ENCODE results near the gene SLC20A1.
A peak's percentile ranks its signal among the peaks of the same experiment; 100 is the strongest.
"Not testable (repeated sequence)": the region's sequence is repeated elsewhere in the genome, so short reads cannot be mapped to it uniquely, and the experiment has no call there.

Gene SLC20A1

GRCh38 chr2:112645310-112646101 is at the start of gene SLC20A1:
SLC20A1 (plus strand) TSS chr2:112645939; CDS start chr2:112646829, 890 bp downstream.
- peak; percentile 97 for DNase-seq

- no peak for DNase-seq
These were observed 48.0 kb upstream of the SLC20A1 start for GRCh38 chr2:112597537-112598322.

GRCh38 chr2:112600634-112601033 is 45.1 kb upstream of the SLC20A1 start:
- DNase-seq: no peak

GRCh38 chr2:112601754-112602153 is 44.0 kb upstream of the SLC20A1 start:
- no peak for DNase-seq

GRCh38 chr2:112602917-112603316 is 42.8 kb upstream of the SLC20A1 start:
- no peak for DNase-seq

- no peak for DNase-seq
These were observed 42.0 kb upstream of the SLC20A1 start for GRCh38 chr2:112603731-112604130.

- DNase-seq: no peak
These were observed 40.8 kb upstream of the SLC20A1 start for GRCh38 chr2:112604952-112605351.

- DNase-seq: no peak
These were observed 39.8 kb upstream of the SLC20A1 start for GRCh38 chr2:112605926-112606325.

- DNase-seq: no peak
These were observed 39.2 kb upstream of the SLC20A1 start for GRCh38 chr2:112606547-112606946.

- DNase-seq: no peak
These were observed 37.9 kb upstream of the SLC20A1 start for GRCh38 chr2:112607680-112608438.

- not testable (repeated sequence) for DNase-seq
These were observed 36.4 kb upstream of the SLC20A1 start for GRCh38 chr2:112609320-112609719.

GRCh38 chr2:112612283-112612682 is 33.5 kb upstream of the SLC20A1 start:
- DNase-seq: not testable (repeated sequence)

- peak; percentile 41 for DNase-seq
These were observed 31.4 kb upstream of the SLC20A1 start for GRCh38 chr2:112614201-112614840.

- no peak for DNase-seq
These were observed 30.7 kb upstream of the SLC20A1 start for GRCh38 chr2:112615051-112615450.

- not testable (repeated sequence) for DNase-seq
These were observed 29.9 kb upstream of the SLC20A1 start for GRCh38 chr2:112615798-112616197.

- DNase-seq: no peak
These were observed 27.4 kb upstream of the SLC20A1 start for GRCh38 chr2:112618383-112618782.

GRCh38 chr2:112621790-112622527 is 23.8 kb upstream of the SLC20A1 start:
- DNase-seq: no peak

- no peak for DNase-seq
These were observed 23.2 kb upstream of the SLC20A1 start for GRCh38 chr2:112622528-112622849.

- DNase-seq: no peak
These were observed 21.6 kb upstream of the SLC20A1 start for GRCh38 chr2:112623913-112624777.

- no peak for DNase-seq
These were observed 20.1 kb upstream of the SLC20A1 start for GRCh38 chr2:112625474-112626114.
